GM23248 (cell line): ENCODE results near the gene RIPK3. TPM values are rescaled to one million over a fixed set of nuclear protein-coding genes. Genes with fewer than 3 reads are reported as not detected.

Experiments
- DNase-seq: peaks from one replicate; pipeline ENCODE4 v3.0.0-alpha.2; 2015
- H2AFZ ChIP-seq: fragments of 200-600 bp; sonication (generic); 2 replicates; pipeline ENCODE4 v1.6.1; 2016; ENCODE audit warnings: antibody characterized with exemption
- H3F3A ChIP-seq: fragments of 200-600 bp; sonication (generic); 2 replicates; pipeline ENCODE4 v1.6.1; 2016; ENCODE audit warnings: mild to moderate bottlenecking, antibody characterized with exemption, mixed run types; ENCODE audit not compliant: insufficient read depth
- H3K27ac ChIP-seq: fragments of 200-600 bp; sonication (generic); 2 replicates; pipeline ENCODE4 v1.5.1; 2016; ENCODE audit warnings: mild to moderate bottlenecking
- H3K27me3 ChIP-seq: fragments of 200-600 bp; sonication (generic); replicated peaks from 2 replicates; pipeline ENCODE4 v1.6.1; 2016; ENCODE audit warnings: mild to moderate bottlenecking; ENCODE audit not compliant: insufficient read depth
- H3K36me3 ChIP-seq: fragments of 200-600 bp; sonication (generic); 2 replicates; pipeline ENCODE4 v1.6.1; 2016; ENCODE audit warnings: low read depth, mild to moderate bottlenecking
- H3K4me1 ChIP-seq: fragments of 200-600 bp; sonication (generic); 2 replicates; pipeline ENCODE4 v1.6.1; 2016; ENCODE audit warnings: mild to moderate bottlenecking; ENCODE audit not compliant: insufficient read depth
- H3K4me2 ChIP-seq: fragments of 200-600 bp; sonication (generic); one replicate; pipeline ENCODE4 v1.6.1; 2016; ENCODE audit warnings: mild to moderate bottlenecking; ENCODE audit not compliant: unreplicated experiment
- H3K4me3 ChIP-seq: fragments of 200-600 bp; sonication (generic); 2 replicates; pipeline ENCODE4 v1.5.1; 2016; ENCODE audit warnings: mild to moderate bottlenecking
- H3K79me2 ChIP-seq: fragments of 200-600 bp; sonication (generic); 2 replicates; pipeline ENCODE4 v1.6.1; 2016; ENCODE audit warnings: mild to moderate bottlenecking; ENCODE audit not compliant: insufficient read depth
- H3K9ac ChIP-seq: fragments of 200-600 bp; sonication (generic); 2 replicates; pipeline ENCODE4 v1.6.1; 2016; ENCODE audit warnings: mild to moderate bottlenecking
- H3K9me2 ChIP-seq: fragments of 200-600 bp; sonication (generic); 2 replicates; pipeline ENCODE4 v1.6.1; 2016; ENCODE audit warnings: mixed run types, mild to moderate bottlenecking, moderate library complexity; ENCODE audit not compliant: insufficient read depth
- H3K9me3 ChIP-seq: fragments of 200-600 bp; sonication (generic); one replicate; pipeline ENCODE4 v1.6.1; 2017; ENCODE audit warnings: low read depth
- H4K20me1 ChIP-seq: fragments of 200-600 bp; sonication (generic); 2 replicates; pipeline ENCODE4 v1.6.0; 2016; ENCODE audit not compliant: insufficient read depth
- EZH2 ChIP-seq: fragments of 200-600 bp; sonication (generic); IDR thresholded peaks from 2 replicates; pipeline ENCODE4 v1.6.1; 2018; ENCODE audit warnings: antibody characterized with exemption, mild to moderate bottlenecking; ENCODE audit not compliant: insufficient read depth, poor library complexity, severe bottlenecking
- EZH2phosphoT487 ChIP-seq: fragments of 200-600 bp; sonication (generic); IDR thresholded peaks from 2 replicates; pipeline ENCODE4 v1.6.1; 2018; ENCODE audit warnings: antibody characterized with exemption, moderate library complexity, mild to moderate bottlenecking, low read depth; ENCODE audit not compliant: insufficient read depth
- WGBS, 2 experiments: methylation state at CpG; one replicate each; pipeline ENCODE4 v1.1.6; 2015 to 2017; ENCODE audit warnings: low lambda C conversion rate in 2 of 2, low coverage in 1 of 2; ENCODE audit errors: missing lambda C conversion rate in 2 of 2; 5-methylcytosine and 5-hydroxymethylcytosine counted together
- in situ Hi-C: fragments of 300-500 bp; cut with MboI; formaldehyde crosslinking; loops from 2 replicates; pipeline ENCODE4 v1.15.0; 2020
- polyA plus RNA-seq: library from polyadenylated mRNA; unstranded; fragments of >200 nt; fragmentation: Nextera tagmentation; extraction: Ambion mirVana; gene quantifications from 2 replicates; pipeline ENCODE4 v1.2.1, GENCODE V29; 2016
- total RNA-seq: library from RNA; depleted of rRNA; stranded (reverse); fragments of >200 nt; shearing (Covaris generic); gene quantifications from 2 replicates; pipeline ENCODE4 v1.2.3, GENCODE V29; 2014

RIPK3 gene
- total and polyA plus RNA-seq, 2 experiments from 2014 or later = 2.2 to 5.1 TPM

DNA sequence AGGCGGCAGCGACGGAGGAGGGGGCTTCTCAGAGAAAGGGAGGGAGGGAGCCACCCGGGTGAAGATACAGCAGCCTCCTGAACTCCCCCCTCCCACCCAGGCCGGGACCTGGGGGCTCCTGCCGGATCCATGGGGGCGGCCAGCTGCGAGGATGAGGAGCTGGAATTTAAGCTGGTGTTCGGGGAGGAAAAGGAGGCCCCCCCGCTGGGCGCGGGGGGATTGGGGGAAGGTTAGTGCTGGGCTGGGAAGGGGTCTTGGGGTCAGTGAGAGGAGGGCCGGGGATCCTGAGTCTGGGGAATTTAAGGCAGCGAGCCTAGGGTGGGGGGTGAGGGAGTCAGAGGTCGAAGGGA lies 28.4 kb upstream of the RIPK3 start:
- peak overlapping the region; percentile 99 for H3K27ac ChIP-seq
- H3K4me2 ChIP-seq = peak overlapping the region; percentile 88
- WGBS, 2 experiments = 0 to 1% methylated on average over 3 to 15 of the region's 15 CpGs
- H3K4me1 ChIP-seq = peaks cover 26% of the 10 kb centered on the region
- in situ Hi-C loops = no loop called here
- no peak for DNase-seq
- H3K9me3 ChIP-seq = no peaks in the 10 kb centered on the region
- H3K79me2 ChIP-seq = peaks cover 33% of the 10 kb centered on the region
- H3K27me3 ChIP-seq = no peaks in the 10 kb centered on the region
- H2AFZ ChIP-seq = peak overlapping the region; percentile 69
- peaks cover 11% of the 10 kb centered on the region; the same call in 1 of the 2 replicates for H3K36me3 ChIP-seq
- no peaks in the 10 kb centered on the region for H4K20me1 ChIP-seq
- H3F3A ChIP-seq = peaks cover 9% of the 10 kb centered on the region
- TF ChIP-seq EZH2 = no peak
- no peak for TF ChIP-seq EZH2phosphoT487
- peak overlapping the region; percentile 98 for H3K4me3 ChIP-seq
- no peaks in the 10 kb centered on the region for H3K9me2 ChIP-seq
- peak overlapping the region; percentile 100 for H3K9ac ChIP-seq

DNA sequence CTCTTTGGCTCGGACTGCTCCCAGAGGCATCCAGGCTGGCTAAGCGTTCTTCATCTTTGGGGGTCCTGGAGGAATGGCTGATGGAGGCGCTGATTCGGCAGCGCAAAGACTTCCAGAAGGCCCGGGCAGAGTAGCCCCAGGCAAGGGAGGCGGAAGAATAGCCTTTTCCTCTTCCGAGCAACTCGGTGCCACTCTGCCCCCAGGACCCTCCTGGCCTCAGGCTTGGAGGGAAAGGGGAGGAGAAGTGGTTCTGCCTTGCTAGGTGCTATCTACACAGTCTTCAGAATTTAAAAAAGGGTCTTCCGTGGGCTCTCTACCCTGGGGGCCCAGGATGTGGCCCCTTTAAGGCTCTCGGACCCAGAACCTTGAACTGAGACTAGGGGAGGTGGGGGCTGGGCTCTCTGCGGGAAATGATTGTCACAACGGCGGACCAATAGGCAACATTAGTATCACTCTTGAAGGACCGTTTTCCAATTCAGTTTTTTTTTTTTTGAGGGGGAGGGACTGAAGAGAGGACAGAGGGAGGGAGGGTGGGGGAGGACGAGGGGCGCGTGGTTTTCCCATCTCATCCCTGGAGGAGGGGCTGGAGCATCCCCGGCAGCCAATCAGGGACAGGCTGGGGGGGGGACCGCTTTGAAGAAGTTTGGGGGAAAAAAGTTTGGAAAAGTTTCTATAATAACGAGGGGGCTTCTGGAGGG lies 27.9 kb upstream of the RIPK3 start, which contains the start of gene NFATC4:
Gene NFATC4 (plus strand): TSS at position 671 of the 698 bp plus-strand sequence. CDS start 157 bp downstream, outside the sequence.
- 2 to 4% methylated on average over 16 to 21 of the region's 21 CpGs for WGBS, 2 experiments
- Histone ChIP-seq H3K4me3 (peak within 1 kb of the TSS; percentile 98), H2AFZ (peak within 1 kb of the TSS; percentile 78), H3K27ac (peak within 1 kb of the TSS; percentile 99), H3F3A (peaks cover 9% of the 10 kb centered on the region), H3K4me1 (peaks cover 30% of the 10 kb centered on the region), H3K79me2 (peaks cover 33% of the 10 kb centered on the region), H3K9ac (peak within 1 kb of the TSS; percentile 100), H3K9me2 (no peaks in the 10 kb centered on the region), H3K36me3 (peaks cover 6% of the 10 kb centered on the region; the same call in 1 of the 2 replicates), H3K9me3 (no peaks in the 10 kb centered on the region), H3K27me3 (no peaks in the 10 kb centered on the region), H4K20me1 (no peaks in the 10 kb centered on the region), H3K4me2 (peak within 1 kb of the TSS; percentile 95)
- DNase-seq = peak; percentile 92
- in situ Hi-C loops = no loop called here
- TF ChIP-seq EZH2phosphoT487 (no peak), EZH2 (no peak)

DNA sequence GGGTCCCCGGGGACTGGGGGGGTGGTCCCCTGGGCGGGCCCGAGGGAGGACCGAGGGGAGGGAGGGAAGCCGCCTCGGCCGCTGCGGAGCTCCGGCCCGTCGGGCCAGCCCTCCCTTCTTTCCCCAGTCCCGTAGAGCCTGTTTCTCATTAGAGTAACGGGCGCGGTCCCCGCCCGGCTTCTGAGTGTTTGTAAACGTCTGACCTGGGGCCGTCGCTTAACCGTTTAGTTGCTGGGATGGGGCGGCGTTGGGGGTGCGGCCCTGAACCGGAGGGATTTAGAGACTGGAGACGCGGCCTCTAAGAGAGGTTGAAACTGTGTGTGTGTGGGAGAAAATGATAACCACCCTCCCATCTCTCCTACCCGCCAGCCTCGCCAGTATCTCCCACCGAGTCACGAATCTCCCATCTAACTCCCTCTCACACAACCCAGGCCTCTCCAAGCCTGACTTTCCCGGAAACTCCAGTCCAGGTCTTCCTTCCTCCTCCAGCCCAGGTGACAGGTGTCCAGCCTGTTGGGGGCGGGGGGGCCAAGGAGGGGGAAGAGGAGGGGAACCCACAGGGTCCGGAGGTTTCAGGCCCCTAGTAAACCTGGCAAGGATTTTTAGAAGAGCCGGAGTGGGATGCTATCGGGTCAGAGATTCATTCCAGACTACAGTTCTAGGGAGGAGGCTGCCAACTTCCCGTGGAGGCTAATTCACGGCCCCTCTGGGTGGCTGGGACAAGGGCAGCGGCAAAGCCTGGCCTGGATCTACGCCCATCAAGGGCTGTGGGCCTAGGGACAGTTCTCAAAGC lies 27.1 kb upstream of the RIPK3 start:
- Histone ChIP-seq H3K9me3 (no peaks in the 10 kb centered on the region), H4K20me1 (no peaks in the 10 kb centered on the region), H3K36me3 (0 out of 2 replicates have a peak, but pooled peaks cover 5% of the 10 kb centered on the region), H3K4me3 (peak overlapping the region; percentile 98), H3K4me1 (peaks cover 35% of the 10 kb centered on the region), H3K9me2 (no peaks in the 10 kb centered on the region), H3K4me2 (peak overlapping the region; percentile 95), H3K27ac (peak overlapping the region; percentile 99), H3K27me3 (no peaks in the 10 kb centered on the region), H2AFZ (peak overlapping the region; percentile 78), H3K9ac (peak overlapping the region; percentile 100), H3F3A (peaks cover 12% of the 10 kb centered on the region), H3K79me2 (peaks cover 32% of the 10 kb centered on the region)
- 1 to 2% methylated on average over 20 to 39 of the region's 40 CpGs for WGBS, 2 experiments
- DNase-seq = peak; percentile 98
- TF ChIP-seq EZH2phosphoT487 = no peak
- in situ Hi-C loops = no loop called here

DNA sequence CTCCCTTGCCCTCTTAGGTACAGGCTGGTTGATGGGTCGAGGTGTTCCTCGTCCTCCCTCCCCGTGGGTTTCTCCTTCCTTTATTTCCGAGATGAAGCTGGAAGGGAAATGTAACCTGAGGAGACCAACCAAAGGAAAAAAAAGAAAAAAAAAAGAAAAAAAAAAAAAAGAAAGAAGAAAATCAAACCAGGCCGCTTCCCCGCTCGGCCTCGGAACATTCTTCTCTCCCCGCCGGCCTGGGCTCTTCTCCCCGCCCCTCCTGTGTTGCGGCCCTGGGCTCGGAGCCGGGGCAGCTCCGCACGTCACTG lies 26.6 kb upstream of the RIPK3 start:
- no peak for DNase-seq
- peaks cover 17% of the 10 kb centered on the region for H3F3A ChIP-seq
- H3K36me3 ChIP-seq = 0 out of 2 replicates have a peak, but pooled peaks cover 5% of the 10 kb centered on the region
- H2AFZ ChIP-seq = peak overlapping the region; percentile 65
- peak overlapping the region; percentile 98 for H3K4me3 ChIP-seq
- H3K9me2 ChIP-seq = no peaks in the 10 kb centered on the region
- in situ Hi-C loops = no loop called here
- H3K27me3 ChIP-seq = no peaks in the 10 kb centered on the region
- TF ChIP-seq EZH2 (no peak), EZH2phosphoT487 (no peak)
- 0 to 1% methylated on average over 3 to 16 of the region's 16 CpGs for WGBS, 2 experiments
- peaks cover 40% of the 10 kb centered on the region for H3K4me1 ChIP-seq
- H3K27ac ChIP-seq = peak overlapping the region; percentile 99
- H3K4me2 ChIP-seq = peak overlapping the region; percentile 95
- H3K9me3 ChIP-seq = no peaks in the 10 kb centered on the region
- no peaks in the 10 kb centered on the region for H4K20me1 ChIP-seq
- H3K9ac ChIP-seq = peak overlapping the region; percentile 100
- peaks cover 27% of the 10 kb centered on the region for H3K79me2 ChIP-seq
